Heart left ventricle (tissue), 13 donors: ENCODE data around the gene STAC.

Source experiments
- CTCF ChIP-seq, 12 donors: fragments of 200-600 bp; sonication (generic) in 4 of 12; IDR thresholded peaks; one replicate each; pipeline versions ENCODE4 v1.5.0 to v1.8.0; 2018 to 2022; ENCODE audit warnings: antibody characterized with exemption in 12 of 12, mild to moderate bottlenecking in 5 of 12
- POLR2A ChIP-seq, 2 donors: fragments of 450-650 bp; IDR thresholded peaks; one replicate each; pipeline ENCODE4 v1.6.1; 2017; ENCODE audit warnings: antibody characterized with exemption in 2 of 2, mild to moderate bottlenecking in 2 of 2, moderate library complexity in 2 of 2
- donor health status: ischemic (EF 13 %, LVEDD 7.1; RV severe dilation, severe dysfunction).
- donor health status: DM: no; HTN: yes; CAD: no.
- donor health status: DM: no; HTN: no; CAD: no.
- donor health status: ischemic (EF 25% LVEDD 6.9; RV normal size, moderate dysfunction).
- donor health status: ischemic (EF 25% LVEDD 5.7; RV mildly dilated, moderate dysfunction).
- donor health status: ischemic (EF 35%, LVEDD 5.7; RV mildly dilated, moderate dysfunction).
- donor health status: nonischemic (EF 11% LVEDD 7.7; RV severe dilation, severe dysfunction).
- donor health status: DM: yes; HTN: yes; CAD: no.
- donor health status: PGD.
- donor health status: ischemic (EF 29% LVEDD 5.4; RV normal size, mild dysfunction).
- donor health status: nonischemic (EF 23%, LVEDD 6.1; RV moderate dilation, normal function).

GRCh38 chr3:36542186-36542585 is 161.9 kb downstream of the STAC start:
- no peak for TF ChIP-seq CTCF (IDR thresholded peaks at IDR 0.05)
- TF ChIP-seq POLR2A (IDR thresholded peaks at IDR 0.05), result no peak
